ENCODE results near the gene CHPF. TPM values are rescaled to one million over a fixed set of nuclear protein-coding genes. Genes with fewer than 3 reads are reported as not detected.
A peak's percentile ranks its signal among the peaks of the same experiment; 100 is the strongest.

The CHPF gene
- total RNA-seq, 2 experiments from 2014 or later, result 6.4 to 7.8 TPM

DNA sequence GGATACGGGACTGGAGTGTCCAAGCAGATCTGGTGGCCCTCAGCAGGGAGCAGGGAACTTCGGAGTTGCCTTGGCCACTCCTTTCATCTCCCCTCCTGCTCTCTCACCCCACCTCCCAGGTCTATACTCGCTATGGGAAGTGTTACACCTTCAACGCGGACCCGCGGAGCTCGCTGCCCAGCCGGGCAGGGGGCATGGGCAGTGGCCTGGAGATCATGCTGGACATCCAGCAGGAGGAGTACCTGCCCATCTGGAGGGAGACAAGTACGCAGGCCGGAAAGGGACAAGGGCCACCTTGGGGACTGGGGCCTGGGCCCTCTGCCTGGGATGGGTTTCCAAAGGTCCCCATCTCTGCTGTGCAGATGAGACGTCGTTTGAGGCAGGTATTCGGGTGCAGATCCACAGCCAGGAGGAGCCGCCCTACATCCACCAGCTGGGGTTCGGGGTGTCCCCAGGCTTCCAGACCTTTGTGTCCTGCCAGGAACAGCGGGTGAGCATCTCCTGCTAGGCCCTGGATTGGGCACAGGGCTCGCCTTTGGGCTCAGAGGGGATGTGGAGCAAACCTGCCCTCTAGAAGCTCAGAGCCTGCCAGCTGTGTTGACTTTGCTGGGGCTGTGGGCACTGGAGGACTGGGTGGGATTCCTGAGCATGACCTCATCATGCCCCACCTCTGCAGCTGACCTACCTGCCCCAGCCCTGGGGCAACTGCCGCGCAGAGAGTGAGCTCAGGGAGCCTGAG is 11.8 kb downstream of the CHPF start:
- H3K27me3 Mint-ChIP-seq, result peaks cover 35% of the 10 kb centered on the region

DNA sequence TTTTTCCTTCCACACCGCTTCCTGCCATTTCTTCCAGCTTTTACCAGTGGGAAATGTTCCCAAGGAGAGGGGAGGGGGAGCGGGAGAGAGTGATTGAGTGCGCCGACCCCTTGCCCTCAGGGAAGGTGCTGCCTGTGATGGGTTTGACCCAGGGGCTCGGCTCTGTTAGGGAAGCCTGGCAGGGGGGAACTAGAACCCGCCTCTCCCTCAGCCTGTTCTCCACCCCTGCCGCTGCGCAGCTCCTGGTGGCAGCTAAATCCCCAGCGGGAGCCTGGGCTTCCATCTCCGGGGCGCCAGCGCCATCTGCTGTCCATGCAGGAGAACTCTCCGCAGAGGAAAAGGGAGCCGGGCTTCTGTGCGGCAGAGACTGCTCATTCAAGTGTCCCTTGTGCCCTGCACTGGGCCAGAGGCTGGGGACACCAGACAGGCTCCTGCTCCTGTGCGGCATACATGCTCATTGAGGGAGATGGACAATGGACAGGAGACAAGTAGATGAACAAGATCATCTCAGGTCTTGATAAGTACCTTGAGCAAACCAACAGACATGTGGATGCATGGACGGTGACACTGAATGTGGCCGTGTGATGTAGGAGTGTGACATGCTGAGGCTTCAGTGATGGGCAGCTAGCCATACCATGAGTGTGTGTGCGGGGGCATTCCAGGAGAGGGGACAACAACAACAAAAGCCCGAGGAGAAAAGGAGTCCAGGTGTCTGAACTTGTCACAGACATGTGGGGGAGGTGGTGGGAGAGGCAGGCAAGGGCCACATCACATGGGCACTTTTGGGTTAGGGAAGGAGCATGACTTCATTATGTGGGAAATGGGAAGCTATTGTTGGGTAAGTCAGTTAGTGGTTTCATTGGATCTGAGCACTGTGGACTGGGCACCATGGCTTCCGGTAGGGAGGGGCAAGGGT is 13.3 kb downstream of the CHPF start:
- POLR2A ChIA-PET, result no interaction called here
- Mint-ChIP-seq H3K4me3 (no peak overlapping the region), H3K4me1 (no peaks in the 10 kb centered on the region), H3K27ac (no peak overlapping the region), H3K27me3 (peaks cover 49% of the 10 kb centered on the region), H3K9me3 (no peaks in the 10 kb centered on the region), H3K36me3 (ENCODE audit: low read depth) (no peaks in the 10 kb centered on the region)
- CTCF ChIA-PET, result interaction anchor here (0.6 to 9.6 kb wide), 41 partner anchors 10 to 203 kb away, joined by 3 to 79 read pairs (median 4); partner anchors contain the start of genes CHPF, DNPEP, GMPPA and STK11IP
- DNase-seq, result peak; percentile 87

More for the DNA sequence above, 11.8 kb downstream of the CHPF start:
- no peaks in the 10 kb centered on the region for H3K9me3 Mint-ChIP-seq
- no peaks in the 10 kb centered on the region for H3K4me1 Mint-ChIP-seq
- no peak overlapping the region for H3K27ac Mint-ChIP-seq
- CTCF ChIA-PET, result interaction anchor here (0.6 to 9.6 kb wide), 6 partner anchors 9 to 228 kb away, joined by 3 to 79 read pairs (median 12); partner anchors contain the start of genes CHPF, GMPPA and TMEM198
- POLR2A ChIA-PET, result no interaction called here
- DNase-seq, result no peak
- H3K4me3 Mint-ChIP-seq, result no peak overlapping the region
- H3K36me3 Mint-ChIP-seq (ENCODE audit: low read depth), result no peaks in the 10 kb centered on the region

DNA sequence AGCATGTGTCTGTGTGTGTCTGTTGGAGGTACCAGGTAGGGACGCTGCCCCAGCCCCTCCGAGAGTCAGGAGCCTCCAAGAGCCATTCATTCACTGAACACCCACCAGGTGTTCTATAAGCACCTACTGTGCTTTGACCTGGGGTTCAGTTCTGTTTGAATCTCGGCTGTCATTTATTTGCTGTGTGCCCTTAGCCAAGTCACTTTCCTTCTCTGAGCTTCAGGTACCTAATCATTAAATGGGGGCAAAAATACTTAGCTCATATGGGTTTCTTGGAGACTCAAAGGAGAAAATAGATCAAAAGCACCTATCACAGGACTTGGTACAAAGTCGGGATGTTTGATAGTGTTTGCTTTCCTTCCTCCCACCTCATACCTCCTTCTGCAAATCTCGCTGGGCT is 16.1 kb downstream of the CHPF start:
- Mint-ChIP-seq H3K4me3 (no peak overlapping the region), H3K36me3 (ENCODE audit: low read depth) (no peaks in the 10 kb centered on the region), H3K27me3 (peaks cover 73% of the 10 kb centered on the region), H3K9me3 (no peaks in the 10 kb centered on the region), H3K27ac (no peak overlapping the region), H3K4me1 (no peaks in the 10 kb centered on the region)
- ChIA-PET POLR2A (no interaction called here), CTCF (interaction anchor here (1.3 to 9.6 kb wide), 5 partner anchors 9 to 125 kb away, joined by 3 to 79 read pairs (median 11); partner anchors contain the start of genes CHPF, GMPPA and TMEM198)
- DNase-seq, result no peak

DNA sequence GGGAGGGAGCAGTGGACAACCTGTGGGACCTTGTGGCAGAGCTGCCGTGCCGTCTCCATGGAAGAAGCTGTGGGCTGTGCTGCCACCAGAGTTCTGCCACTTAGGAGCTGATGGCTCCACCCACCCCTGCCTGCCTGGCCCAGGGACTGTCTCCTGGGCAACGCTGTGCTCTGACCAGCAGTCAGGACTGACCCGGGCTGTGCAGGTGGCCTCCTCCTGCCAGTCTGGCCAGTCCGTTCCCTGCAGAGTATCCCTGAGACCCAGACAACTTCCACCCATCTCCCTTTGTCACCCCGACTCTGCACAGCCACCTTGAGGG is 16.6 kb downstream of the CHPF start:
- ChIA-PET POLR2A (interaction anchor here (1.0 kb wide), 1 partner anchor 17 kb away, joined by 3 read pairs; no protein-coding TSS in a partner anchor), CTCF (interaction anchor here (1.6 to 9.6 kb wide), 3 partner anchors 11 to 124 kb away, joined by 5 to 79 read pairs (median 11); partner anchors contain the start of genes CHPF and TMEM198)
- DNase-seq, result no peak
- Mint-ChIP-seq H3K36me3 (ENCODE audit: low read depth) (no peaks in the 10 kb centered on the region), H3K27me3 (peaks cover 74% of the 10 kb centered on the region), H3K27ac (no peak overlapping the region), H3K9me3 (no peaks in the 10 kb centered on the region), H3K4me3 (no peak overlapping the region), H3K4me1 (no peaks in the 10 kb centered on the region)

DNA sequence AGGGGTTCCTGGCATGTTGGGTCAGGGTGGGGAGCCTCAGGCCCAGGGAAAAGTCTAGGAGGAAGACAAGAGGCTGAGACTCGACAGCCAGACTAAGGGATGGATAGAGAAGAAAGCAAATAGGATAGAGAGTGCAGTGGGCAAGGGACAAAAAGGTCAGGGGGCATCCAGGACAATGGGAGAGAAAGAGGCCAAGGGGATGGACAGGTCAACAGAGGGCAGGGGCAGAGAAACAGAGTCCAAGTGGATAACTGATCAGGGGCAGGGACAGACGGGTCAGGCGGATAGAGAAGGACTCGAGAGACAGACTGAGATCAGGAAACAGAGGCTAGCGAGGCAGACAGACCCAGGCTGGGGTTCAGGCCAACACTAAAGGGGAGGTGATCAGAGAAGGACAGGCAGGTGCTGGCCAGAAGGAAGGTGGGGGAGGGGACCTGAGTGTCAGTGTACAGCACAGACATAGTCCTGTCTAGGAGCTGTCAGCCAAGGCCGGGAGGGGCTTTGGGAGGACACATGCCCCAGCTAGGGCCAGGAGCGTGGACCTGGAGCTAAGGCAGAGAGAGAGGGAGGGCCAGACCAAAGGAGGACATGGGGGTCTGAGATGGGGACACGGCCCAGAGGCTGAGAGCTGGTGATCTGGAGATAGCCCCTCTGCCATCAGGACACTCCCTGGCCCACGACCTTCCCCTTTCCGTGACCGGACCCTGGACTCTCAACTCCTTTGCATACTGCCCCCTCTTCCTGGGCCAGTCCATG is 17.1 kb downstream of the CHPF start:
- H3K4me1 Mint-ChIP-seq, result peaks cover 3% of the 10 kb centered on the region
- ChIA-PET POLR2A (interaction anchor here (1.0 kb wide), 1 partner anchor 17 kb away, joined by 3 read pairs; no protein-coding TSS in a partner anchor), CTCF (interaction anchor here (1.3 to 9.6 kb wide), 4 partner anchors 10 to 124 kb away, joined by 4 to 79 read pairs (median 8); partner anchors contain the start of genes CHPF and TMEM198)
- H3K27ac Mint-ChIP-seq, result no peak overlapping the region
- DNase-seq, result no peak
- peaks cover 79% of the 10 kb centered on the region for H3K27me3 Mint-ChIP-seq
- no peaks in the 10 kb centered on the region for H3K9me3 Mint-ChIP-seq
- H3K36me3 Mint-ChIP-seq (ENCODE audit: low read depth), result no peaks in the 10 kb centered on the region
- H3K4me3 Mint-ChIP-seq, result no peak overlapping the region

DNA sequence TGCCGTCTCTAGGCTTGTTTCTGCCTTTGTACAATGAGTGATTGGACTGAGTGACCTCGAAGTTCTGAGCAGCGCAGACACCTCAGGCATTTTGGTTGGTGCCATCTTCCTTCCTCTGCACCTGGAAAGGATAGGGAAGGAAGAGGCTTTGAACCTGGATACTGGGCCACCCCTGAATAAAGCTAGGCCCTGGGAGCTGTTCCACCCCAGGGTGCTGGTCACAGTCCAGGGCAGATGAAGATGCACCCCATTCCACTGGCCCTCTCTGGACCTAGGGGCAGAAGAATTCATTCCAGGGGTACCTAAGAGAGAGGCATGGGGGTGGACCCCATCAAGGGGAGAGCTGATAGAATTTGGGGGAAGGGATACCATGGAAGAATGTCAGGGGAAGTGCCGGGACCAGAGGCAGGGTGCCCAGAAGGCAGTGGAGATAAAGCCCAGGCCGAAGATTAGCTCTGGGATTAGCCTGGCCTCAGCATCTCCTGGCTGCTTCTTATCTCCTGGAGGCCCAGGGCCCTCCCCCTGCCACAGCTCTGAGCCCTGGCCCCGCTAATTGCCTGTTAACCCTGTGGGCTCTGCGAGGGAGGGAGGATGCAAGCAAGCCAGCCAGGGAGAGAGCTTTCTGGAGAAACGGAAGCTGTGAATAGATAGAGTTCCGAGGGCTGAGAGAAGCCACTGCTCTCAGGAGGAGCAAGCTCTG is 17.9 kb downstream of the CHPF start:
- POLR2A ChIA-PET, result interaction anchor here (1.0 kb wide), 1 partner anchor 16 kb away, joined by 3 read pairs; no protein-coding TSS in a partner anchor
- Mint-ChIP-seq H3K4me3 (no peak overlapping the region), H3K36me3 (ENCODE audit: low read depth) (no peaks in the 10 kb centered on the region)

DNA sequence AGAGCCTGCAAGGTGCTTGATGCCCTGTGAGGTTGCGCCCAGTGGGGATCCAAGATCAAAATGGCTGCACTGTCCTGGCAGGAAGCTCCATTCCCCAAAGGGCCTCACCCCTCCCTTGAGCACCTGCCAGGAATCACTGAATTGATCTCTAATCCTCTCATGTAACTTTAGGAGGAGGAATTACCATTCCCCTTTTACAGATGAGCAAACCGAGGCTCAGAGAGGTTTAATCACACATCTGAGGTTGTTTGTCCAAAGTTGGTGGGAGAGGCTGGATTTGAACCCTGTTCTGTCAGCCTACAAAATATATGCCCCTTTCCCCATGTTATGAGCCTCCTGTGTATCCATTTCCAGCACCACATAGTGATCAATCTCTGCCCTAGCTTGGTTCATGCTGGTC is 18.8 kb downstream of the CHPF start:
- ChIA-PET POLR2A (no interaction called here), CTCF (interaction anchor here (1.1 to 9.6 kb wide), 3 partner anchors 16 to 122 kb away, joined by 3 to 79 read pairs (median 3); partner anchors contain the start of genes CHPF and TMEM198)
- peaks cover 83% of the 10 kb centered on the region for H3K27me3 Mint-ChIP-seq
- H3K36me3 Mint-ChIP-seq (ENCODE audit: low read depth), result no peaks in the 10 kb centered on the region
- DNase-seq, result no peak
- peaks cover 3% of the 10 kb centered on the region for H3K4me1 Mint-ChIP-seq
- H3K4me3 Mint-ChIP-seq, result no peak overlapping the region
- no peak overlapping the region for H3K27ac Mint-ChIP-seq
- H3K9me3 Mint-ChIP-seq, result no peaks in the 10 kb centered on the region

More for the DNA sequence above, 17.9 kb downstream of the CHPF start:
- Mint-ChIP-seq H3K27me3 (peaks cover 81% of the 10 kb centered on the region), H3K4me1 (peaks cover 3% of the 10 kb centered on the region), H3K27ac (no peak overlapping the region), H3K9me3 (no peaks in the 10 kb centered on the region)
- DNase-seq, result no peak
- CTCF ChIA-PET, result interaction anchor here (1.3 to 9.6 kb wide), 3 partner anchors 9 to 123 kb away, joined by 4 to 79 read pairs (median 5); partner anchors contain the start of genes CHPF and TMEM198

DNA sequence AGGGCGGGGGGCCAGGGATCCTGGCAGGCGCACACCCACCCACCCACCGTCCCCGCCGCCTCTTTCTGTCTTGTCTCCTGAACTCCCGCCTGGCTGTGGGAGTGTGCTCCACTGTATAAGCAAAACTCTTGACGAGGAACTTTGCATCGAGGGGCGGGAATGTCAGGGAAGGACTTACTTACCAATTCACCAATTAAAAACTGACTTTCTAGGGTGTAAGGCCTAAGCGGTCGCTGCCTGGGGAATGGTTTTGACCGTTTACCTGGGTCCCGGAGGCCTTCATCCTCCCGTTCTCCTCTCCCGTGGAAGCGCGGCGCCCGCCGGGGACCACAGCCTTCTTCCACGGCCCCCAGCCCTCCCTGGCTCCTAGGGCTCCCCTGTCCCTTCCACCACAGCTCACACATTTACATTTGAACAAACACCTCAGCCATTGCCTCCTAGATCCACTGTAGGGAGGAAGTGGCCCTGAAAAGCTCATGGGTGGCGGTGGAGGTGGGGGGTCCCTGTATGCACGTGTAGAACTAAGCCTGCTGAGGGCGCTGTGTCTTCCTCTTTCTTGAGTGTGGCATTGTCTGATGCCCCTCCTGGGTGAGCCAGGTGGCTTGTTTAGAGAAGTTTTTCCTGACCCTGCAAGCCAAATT is 20.5 kb downstream of the CHPF start:
- ChIA-PET CTCF (interaction anchor here (0.7 to 9.6 kb wide), 3 partner anchors 13 to 64 kb away, joined by 3 to 79 read pairs (median 3); partner anchors contain the start of genes CHPF and TMEM198), POLR2A (no interaction called here)
- Mint-ChIP-seq H3K36me3 (ENCODE audit: low read depth) (no peaks in the 10 kb centered on the region), H3K27me3 (peaks cover 74% of the 10 kb centered on the region), H3K27ac (no peak overlapping the region), H3K4me3 (no peak overlapping the region), H3K4me1 (peaks cover 3% of the 10 kb centered on the region), H3K9me3 (no peaks in the 10 kb centered on the region)
- DNase-seq, result no peak

DNA sequence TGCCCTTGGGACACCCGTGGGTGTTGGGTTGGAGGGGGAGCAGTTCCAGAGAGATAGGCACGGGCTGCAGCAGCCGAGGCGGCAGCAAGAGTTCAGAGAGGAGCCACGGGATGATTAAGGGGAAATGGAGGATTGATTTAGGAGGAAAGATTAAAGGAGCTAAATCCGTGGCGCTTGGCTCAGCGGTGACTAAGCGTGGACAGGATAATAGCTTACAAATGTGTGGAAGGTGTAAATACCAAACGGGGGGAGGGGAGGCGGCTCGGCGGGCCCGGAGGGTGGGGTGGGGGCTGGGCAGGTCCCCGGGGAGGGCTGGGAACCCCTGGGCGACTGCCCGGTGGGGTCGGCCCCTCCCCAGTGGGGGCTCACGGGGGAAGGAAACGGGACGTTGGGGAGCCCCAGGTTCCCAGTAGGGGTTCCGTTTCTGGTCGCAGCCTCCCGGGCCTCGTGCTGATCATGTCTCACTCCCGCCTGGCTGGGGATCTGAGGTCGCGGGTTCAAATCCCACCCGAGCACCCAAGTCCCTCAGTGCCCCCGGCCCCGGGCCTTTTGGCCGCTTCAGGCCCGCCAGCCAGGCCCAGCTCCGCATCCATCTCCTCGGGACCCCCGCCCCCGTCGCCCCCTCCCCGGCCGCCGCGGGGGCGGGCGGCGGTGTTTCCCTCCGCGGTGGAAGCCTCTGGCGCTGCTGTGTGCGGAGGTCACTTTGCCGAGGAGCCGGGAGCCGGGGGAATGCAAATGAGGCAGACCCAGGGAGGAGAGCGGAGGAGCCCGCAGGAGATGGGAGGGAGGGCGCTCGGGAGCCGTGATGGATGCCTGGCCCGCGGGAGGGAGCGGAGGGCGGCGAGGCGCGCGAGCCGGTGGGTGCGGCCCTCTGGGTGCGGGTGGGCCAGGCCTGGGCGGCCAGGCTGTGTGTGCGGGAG is 21.2 kb downstream of the CHPF start:
- no peak for DNase-seq
- H3K27ac Mint-ChIP-seq, result no peak overlapping the region
- no peak overlapping the region for H3K4me3 Mint-ChIP-seq
- peaks cover 3% of the 10 kb centered on the region for H3K4me1 Mint-ChIP-seq
- H3K36me3 Mint-ChIP-seq (ENCODE audit: low read depth), result no peaks in the 10 kb centered on the region
- ChIA-PET POLR2A (no interaction called here), CTCF (interaction anchor here (2.3 kb wide), 1 partner anchor 27 kb away, joined by 7 read pairs; a partner anchor contains a TSS)
- H3K27me3 Mint-ChIP-seq, result peaks cover 74% of the 10 kb centered on the region
- H3K9me3 Mint-ChIP-seq, result no peaks in the 10 kb centered on the region

DNA sequence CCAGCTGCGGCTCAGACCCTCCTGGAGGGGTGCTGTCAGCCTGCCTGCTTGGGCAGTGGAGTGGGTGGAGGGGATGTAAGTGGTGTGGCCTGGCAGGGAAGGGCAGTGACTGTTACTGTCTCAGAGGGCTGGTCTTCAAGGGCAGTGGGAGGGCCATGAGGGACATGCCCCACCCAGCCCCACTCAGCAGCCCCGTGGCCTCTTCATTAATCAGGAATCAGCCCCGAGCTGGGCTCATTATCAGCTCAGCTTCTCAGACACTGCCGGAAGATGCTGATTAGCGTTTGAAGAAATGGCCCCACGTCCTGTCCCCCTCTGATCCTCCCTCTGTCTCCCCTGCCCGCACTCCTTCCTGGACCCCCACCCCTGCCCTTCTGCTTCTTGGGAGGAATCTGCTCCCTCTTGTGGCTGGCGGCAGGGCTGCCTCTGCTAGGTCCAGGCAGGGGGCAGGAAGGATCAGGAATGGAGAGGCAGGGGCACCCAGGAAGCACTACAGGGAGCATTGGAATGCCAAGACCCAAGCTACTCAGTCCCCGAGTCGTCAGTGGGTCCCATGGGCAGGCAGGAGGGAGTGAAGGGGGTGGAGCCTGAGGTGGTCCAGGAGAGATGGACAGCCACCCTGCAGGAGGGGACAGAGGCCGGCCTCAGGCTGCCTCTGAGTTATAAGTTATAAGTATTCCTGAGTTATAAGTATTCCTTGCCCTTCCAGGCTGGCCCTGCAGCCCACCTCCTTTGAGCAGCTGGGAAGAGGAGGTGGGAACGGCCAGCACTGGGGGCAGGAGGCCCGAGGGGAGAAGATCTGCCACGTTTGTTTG is 22.3 kb downstream of the CHPF start:
- POLR2A ChIA-PET, result no interaction called here
- Mint-ChIP-seq H3K36me3 (ENCODE audit: low read depth) (no peaks in the 10 kb centered on the region), H3K9me3 (no peaks in the 10 kb centered on the region), H3K27ac (no peak overlapping the region), H3K4me1 (peaks cover 3% of the 10 kb centered on the region), H3K27me3 (peaks cover 76% of the 10 kb centered on the region), H3K4me3 (no peak overlapping the region)
- no peak for DNase-seq
- CTCF ChIA-PET, result interaction anchor here (1.0 to 2.3 kb wide), 4 partner anchors 9 to 26 kb away, joined by 3 to 8 read pairs (median 6); a partner anchor contains a TSS

Data from activated CD4-positive, alpha-beta T cell treated with anti-CD3 and anti-CD28 coated beads, Interleukin-2, amount 10 ng/mL, durations not matched to agents 7 days and 5 days (primary cell).